ENCODE measurements around the gene PAPPA. TPM values are rescaled to one million over a fixed set of nuclear protein-coding genes. Genes with fewer than 3 reads are reported as not detected.

PAPPA gene
- total RNA-seq, 2 donors from 2014 or later: 7.4 to 17.4 TPM

DNA sequence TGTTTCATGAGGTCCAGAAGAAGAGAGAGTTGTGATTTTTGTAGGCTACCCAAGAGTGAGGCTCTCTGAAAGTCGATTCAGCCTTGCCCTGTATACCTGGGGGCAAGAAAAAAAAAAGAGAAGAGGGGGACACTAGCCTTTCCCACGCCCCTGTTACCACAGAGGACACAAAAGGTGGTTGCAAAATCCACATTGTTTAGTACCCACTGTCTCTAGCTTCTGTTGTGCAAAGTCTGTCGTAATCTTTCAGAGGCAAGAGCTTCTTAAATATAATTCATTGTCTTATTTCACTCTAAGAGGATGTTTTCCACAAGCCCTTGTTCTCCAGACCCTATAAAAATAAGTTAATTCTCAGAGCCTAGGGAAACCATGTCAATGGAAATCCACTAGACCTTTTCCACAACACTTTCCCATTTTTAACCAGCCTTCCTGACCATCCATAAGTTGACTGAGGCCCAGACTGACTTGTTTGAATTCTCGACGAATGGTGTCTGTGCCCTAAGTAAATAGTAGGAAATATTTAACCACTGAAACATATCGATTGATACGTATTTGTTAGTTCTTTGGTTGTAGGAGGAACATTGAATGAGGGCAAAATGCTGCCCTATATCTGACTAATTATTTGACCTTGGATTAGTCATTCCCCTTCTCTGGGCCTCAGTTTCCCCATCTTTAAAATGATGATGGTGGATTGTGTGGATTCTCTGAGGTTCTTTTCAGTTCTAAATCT lies 182.7 kb downstream of the PAPPA start:
- no peak for DNase-seq (ENCODE audit: low spot score)
- no peaks in the 10 kb centered on the region for H3K36me3 ChIP-seq
- no peak overlapping the region for H3K27ac ChIP-seq
- no peaks in the 10 kb centered on the region for H3K9me3 ChIP-seq
- no peaks in the 10 kb centered on the region for H3K4me1 ChIP-seq (ENCODE audit: control insufficient read depth in 1 of 2, low read depth in 2 of 2)
- TF ChIP-seq, protein P1, sequence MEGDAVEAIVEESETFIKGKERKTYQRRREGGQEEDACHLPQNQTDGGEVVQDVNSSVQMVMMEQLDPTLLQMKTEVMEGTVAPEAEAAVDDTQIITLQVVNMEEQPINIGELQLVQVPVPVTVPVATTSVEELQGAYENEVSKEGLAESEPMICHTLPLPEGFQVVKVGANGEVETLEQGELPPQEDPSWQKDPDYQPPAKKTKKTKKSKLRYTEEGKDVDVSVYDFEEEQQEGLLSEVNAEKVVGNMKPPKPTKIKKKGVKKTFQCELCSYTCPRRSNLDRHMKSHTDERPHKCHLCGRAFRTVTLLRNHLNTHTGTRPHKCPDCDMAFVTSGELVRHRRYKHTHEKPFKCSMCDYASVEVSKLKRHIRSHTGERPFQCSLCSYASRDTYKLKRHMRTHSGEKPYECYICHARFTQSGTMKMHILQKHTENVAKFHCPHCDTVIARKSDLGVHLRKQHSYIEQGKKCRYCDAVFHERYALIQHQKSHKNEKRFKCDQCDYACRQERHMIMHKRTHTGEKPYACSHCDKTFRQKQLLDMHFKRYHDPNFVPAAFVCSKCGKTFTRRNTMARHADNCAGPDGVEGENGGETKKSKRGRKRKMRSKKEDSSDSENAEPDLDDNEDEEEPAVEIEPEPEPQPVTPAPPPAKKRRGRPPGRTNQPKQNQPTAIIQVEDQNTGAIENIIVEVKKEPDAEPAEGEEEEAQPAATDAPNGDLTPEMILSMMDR (IDR thresholded peaks at IDR 0.05): no peak
- no peak overlapping the region for H3K4me3 ChIP-seq
- H3K27me3 ChIP-seq (replicated peaks; ENCODE audit: insufficient read depth): no peaks in the 10 kb centered on the region
- ATAC-seq (ENCODE audit: insufficient number of reproducible peaks, low FRiP score, low read depth): no peak

GRCh38 chr9:116337015-116337414 lies 183.4 kb downstream of the PAPPA start:
- ATAC-seq (ENCODE audit: insufficient number of reproducible peaks, low FRiP score, low read depth) (no peak), DNase-seq (ENCODE audit: low spot score) (no peak)
- no peak overlapping the region for H3K27ac ChIP-seq
- no peaks in the 10 kb centered on the region for H3K4me1 ChIP-seq (ENCODE audit: control insufficient read depth in 1 of 2, low read depth in 2 of 2)
- no peaks in the 10 kb centered on the region for H3K36me3 ChIP-seq
- no peaks in the 10 kb centered on the region for H3K9me3 ChIP-seq
- H3K27me3 ChIP-seq (replicated peaks; ENCODE audit: insufficient read depth): no peaks in the 10 kb centered on the region
- no peak overlapping the region for H3K4me3 ChIP-seq
- TF ChIP-seq, protein P1 (IDR thresholded peaks at IDR 0.05): no peak

GRCh38 chr9:116340270-116340669 lies 186.7 kb downstream of the PAPPA start:
- TF ChIP-seq, protein P1 (IDR thresholded peaks at IDR 0.05): no peak
- no peak for DNase-seq (ENCODE audit: low spot score)
- H3K4me1 ChIP-seq (ENCODE audit: control insufficient read depth in 1 of 2, low read depth in 2 of 2): no peaks in the 10 kb centered on the region
- no peak for ATAC-seq (ENCODE audit: insufficient number of reproducible peaks, low FRiP score, low read depth)
- H3K36me3 ChIP-seq: no peaks in the 10 kb centered on the region
- no peaks in the 10 kb centered on the region for H3K9me3 ChIP-seq
- no peak overlapping the region for H3K4me3 ChIP-seq
- H3K27me3 ChIP-seq (replicated peaks; ENCODE audit: insufficient read depth): no peaks in the 10 kb centered on the region
- H3K27ac ChIP-seq: no peak overlapping the region

DNA sequence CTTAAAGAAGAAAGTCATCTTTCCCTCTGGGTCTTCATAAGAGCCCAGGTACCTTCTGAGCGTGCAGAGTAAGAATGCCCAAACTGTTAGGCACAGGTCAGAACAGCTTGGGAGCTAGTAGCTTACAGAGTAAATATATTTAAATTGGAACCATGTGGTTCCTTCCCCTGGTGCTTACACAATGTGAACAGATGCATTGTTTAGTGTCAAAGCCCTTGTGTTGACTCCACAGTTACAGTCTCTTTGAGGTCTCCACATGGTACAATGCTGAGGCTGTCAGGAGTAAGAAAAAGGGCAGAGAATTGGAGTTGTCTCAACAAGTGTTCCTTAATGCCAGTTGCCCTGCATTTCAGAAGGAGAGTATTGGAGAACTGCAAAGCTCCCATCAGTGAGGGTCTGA lies 188.5 kb downstream of the PAPPA start:
- H3K36me3 ChIP-seq: peaks cover 2% of the 10 kb centered on the region
- no peaks in the 10 kb centered on the region for H3K4me1 ChIP-seq (ENCODE audit: control insufficient read depth in 1 of 2, low read depth in 2 of 2)
- ATAC-seq (ENCODE audit: insufficient number of reproducible peaks, low FRiP score, low read depth) (no peak), DNase-seq (ENCODE audit: low spot score) (no peak)
- H3K9me3 ChIP-seq: no peaks in the 10 kb centered on the region
- no peak overlapping the region for H3K27ac ChIP-seq
- no peaks in the 10 kb centered on the region for H3K27me3 ChIP-seq (replicated peaks; ENCODE audit: insufficient read depth)
- TF ChIP-seq, protein P1 (IDR thresholded peaks at IDR 0.05): no peak
- H3K4me3 ChIP-seq: no peak overlapping the region

GRCh38 chr9:116342941-116343340 lies 189.3 kb downstream of the PAPPA start:
- Histone ChIP-seq H3K27ac (no peak overlapping the region), H3K9me3 (no peaks in the 10 kb centered on the region), H3K27me3 (replicated peaks; ENCODE audit: insufficient read depth) (no peaks in the 10 kb centered on the region), H3K4me3 (no peak overlapping the region), H3K36me3 (peaks cover 3% of the 10 kb centered on the region), H3K4me1 (ENCODE audit: control insufficient read depth in 1 of 2, low read depth in 2 of 2) (no peaks in the 10 kb centered on the region)
- no peak for DNase-seq (ENCODE audit: low spot score)
- ATAC-seq (ENCODE audit: insufficient number of reproducible peaks, low FRiP score, low read depth): no peak
- TF ChIP-seq, protein P1 (IDR thresholded peaks at IDR 0.05): no peak

All from thoracic aorta (tissue), 2 donors.